Adrenal gland (tissue), 5 donors: ENCODE measurements around the gene SOX21.
"Not testable (repeated sequence)": the region's sequence is repeated elsewhere in the genome, so short reads cannot be mapped to it uniquely, and the experiment has no call there.

ENCODE experiments used
- POLR2A ChIP-seq, 2 donors: fragments of 450-650 bp; IDR thresholded peaks; one replicate each; pipeline ENCODE4 v1.6.1; 2017; ENCODE audit warnings: antibody characterized with exemption in 2 of 2, mild to moderate bottlenecking in 2 of 2, moderate library complexity in 1 of 2
- TF ChIP-seq, protein P1 (sequence below), 6 experiments: fragments of 450-650 bp in 4 of 6; fragments of 200-600 bp in 2 of 6; sonication (generic) in 1 of 6; IDR thresholded peaks; 1 replicate in 5 of 6; 2 replicates in 1 of 6; pipeline versions ENCODE4 v1.5.1 to v1.8.0; 2016 to 2021; ENCODE audit warnings: antibody characterized with exemption in 6 of 6, mild to moderate bottlenecking in 2 of 6, moderate library complexity in 1 of 6
- donor health status: DM: no; HTN: no; CAD: no.

DNA sequence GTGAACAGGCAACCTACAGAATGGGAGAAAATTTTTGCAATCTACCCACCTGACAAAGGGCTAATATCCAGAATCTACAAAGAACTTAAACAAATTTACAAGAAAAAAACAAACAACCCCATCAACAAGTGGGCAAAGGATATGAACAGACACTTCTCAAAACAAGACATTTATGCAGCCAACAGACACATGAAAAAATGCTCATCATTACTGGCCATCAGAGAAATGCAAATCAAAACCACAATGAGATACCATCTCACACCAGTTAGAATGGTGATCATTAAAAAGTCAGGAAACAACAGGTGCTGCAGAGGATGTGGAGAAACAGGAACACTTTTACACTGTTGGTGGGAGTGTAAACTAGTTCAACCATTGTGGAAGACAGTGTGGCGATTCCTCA lies 17.6 kb upstream of the SOX21 start:
- TF ChIP-seq, protein P1, sequence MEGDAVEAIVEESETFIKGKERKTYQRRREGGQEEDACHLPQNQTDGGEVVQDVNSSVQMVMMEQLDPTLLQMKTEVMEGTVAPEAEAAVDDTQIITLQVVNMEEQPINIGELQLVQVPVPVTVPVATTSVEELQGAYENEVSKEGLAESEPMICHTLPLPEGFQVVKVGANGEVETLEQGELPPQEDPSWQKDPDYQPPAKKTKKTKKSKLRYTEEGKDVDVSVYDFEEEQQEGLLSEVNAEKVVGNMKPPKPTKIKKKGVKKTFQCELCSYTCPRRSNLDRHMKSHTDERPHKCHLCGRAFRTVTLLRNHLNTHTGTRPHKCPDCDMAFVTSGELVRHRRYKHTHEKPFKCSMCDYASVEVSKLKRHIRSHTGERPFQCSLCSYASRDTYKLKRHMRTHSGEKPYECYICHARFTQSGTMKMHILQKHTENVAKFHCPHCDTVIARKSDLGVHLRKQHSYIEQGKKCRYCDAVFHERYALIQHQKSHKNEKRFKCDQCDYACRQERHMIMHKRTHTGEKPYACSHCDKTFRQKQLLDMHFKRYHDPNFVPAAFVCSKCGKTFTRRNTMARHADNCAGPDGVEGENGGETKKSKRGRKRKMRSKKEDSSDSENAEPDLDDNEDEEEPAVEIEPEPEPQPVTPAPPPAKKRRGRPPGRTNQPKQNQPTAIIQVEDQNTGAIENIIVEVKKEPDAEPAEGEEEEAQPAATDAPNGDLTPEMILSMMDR (IDR thresholded peaks at IDR 0.05): not testable (repeated sequence)
- not testable (repeated sequence) for TF ChIP-seq POLR2A (IDR thresholded peaks at IDR 0.05)
